Lung microvascular endothelial cell (primary cell): ENCODE measurements around the gene RHBDD1. TPM values are rescaled to one million over a fixed set of nuclear protein-coding genes. Genes with fewer than 3 reads are reported as not detected.
A peak's percentile ranks its signal among the peaks of the same experiment; 100 is the strongest.

Experiments
- DNase-seq, 2 donors: peaks; one replicate each; pipeline versions ENCODE4 v3.0.0 to v3.0.0-alpha.2; 2010; ENCODE audit warnings: low read depth in 2 of 2
- total RNA-seq: library from RNA; depleted of rRNA; stranded (reverse); fragments of >200 nt; gene quantifications from 2 replicates; pipeline ENCODE4 v1.2.1, GENCODE V29; 2014

RHBDD1 gene
- total RNA-seq, result 4.6 and 13.7 TPM in 2 replicates

GRCh38 chr2:226835796-226836547, at the start of gene RHBDD1:
Gene RHBDD1, plus strand, starts transcription at chr2:226836054. Its CDS starts 28,640 bp downstream, at chr2:226864694.
- DNase-seq, result peak; percentile 91 to 95

GRCh38 chr2:226788064-226788463, 47.8 kb upstream of the RHBDD1 start:
- no peak for DNase-seq

- no peak for DNase-seq
Measured at GRCh38 chr2:226788881-226789490, 46.9 kb upstream of the RHBDD1 start.

- no peak for DNase-seq
Measured at GRCh38 chr2:226790011-226790410, 45.8 kb upstream of the RHBDD1 start.

- no peak for DNase-seq
Measured at GRCh38 chr2:226790431-226790830, 45.4 kb upstream of the RHBDD1 start.

GRCh38 chr2:226791056-226791486, 44.8 kb upstream of the RHBDD1 start:
- DNase-seq, result peak; percentile 55 to 64

GRCh38 chr2:226791487-226792081, 44.3 kb upstream of the RHBDD1 start:
- DNase-seq, result peak; percentile 82 to 84

GRCh38 chr2:226792155-226792881, 43.5 kb upstream of the RHBDD1 start:
- DNase-seq, result no peak

- DNase-seq, result no peak
Measured at GRCh38 chr2:226793646-226794045, 42.2 kb upstream of the RHBDD1 start.

- no peak for DNase-seq
Measured at GRCh38 chr2:226794196-226794661, 41.6 kb upstream of the RHBDD1 start.

- DNase-seq, result peak in 1 of 2 donors; percentile 21
Measured at GRCh38 chr2:226794751-226795171, 41.1 kb upstream of the RHBDD1 start.

GRCh38 chr2:226795281-226796011, 40.4 kb upstream of the RHBDD1 start:
- no peak for DNase-seq

GRCh38 chr2:226796012-226796839, 39.6 kb upstream of the RHBDD1 start:
- DNase-seq, result no peak

- no peak for DNase-seq
Measured at GRCh38 chr2:226796840-226797288, 39.0 kb upstream of the RHBDD1 start.

- DNase-seq, result no peak
Measured at GRCh38 chr2:226797289-226797988, 38.4 kb upstream of the RHBDD1 start.

GRCh38 chr2:226797989-226798421, 37.8 kb upstream of the RHBDD1 start:
- DNase-seq, result no peak

- DNase-seq, result peak in 1 of 2 donors; percentile 27
Measured at GRCh38 chr2:226798422-226799210, 37.2 kb upstream of the RHBDD1 start.

GRCh38 chr2:226799211-226799975, 36.5 kb upstream of the RHBDD1 start, which contains the start of gene IRS1:
Gene IRS1, minus strand, starts transcription at chr2:226799820. Its CDS starts 1,082 bp downstream, at chr2:226798738.
- DNase-seq, result peak; percentile 27 to 62
